Psoas muscle (tissue), 8 donors: ENCODE results near the gene TMEM50B. TPM values are rescaled to one million over a fixed set of nuclear protein-coding genes. Genes with fewer than 3 reads are reported as not detected.

Experiments used
- ATAC-seq, 4 donors: fragments of 200-7000 bp; cut with Tn5 transposase; one replicate each; pipeline ENCODE4 v1.9.1; 2020; ENCODE audit warnings: moderate library complexity in 3 of 4, mild to moderate bottlenecking in 2 of 4
- DNase-seq, 2 donors: peaks; one replicate each; pipeline ENCODE4 v3.0.0-alpha.2; 2020
- H3K27ac ChIP-seq: fragments of 200-600 bp; one replicate; pipeline ENCODE4 v1.8.0; 2022
- H3K27me3 ChIP-seq, 3 donors: fragments of 200-600 bp in 1 of 3; one replicate each; pipeline versions ENCODE4 v1.6.1 to v1.8.0; 2013 to 2022; ENCODE audit warnings: low read length in 2 of 3, mild to moderate bottlenecking in 2 of 3, moderate library complexity in 1 of 3; ENCODE audit not compliant: insufficient read depth in 3 of 3
- H3K36me3 ChIP-seq, 2 donors: fragments of 200-600 bp in 1 of 2; one replicate each; pipeline versions ENCODE4 v1.6.1 to v1.8.0; 2013 to 2022; ENCODE audit warnings: low read depth in 1 of 2, mild to moderate bottlenecking in 1 of 2, moderate library complexity in 1 of 2; ENCODE audit not compliant: insufficient read depth in 1 of 2
- H3K4me1 ChIP-seq: fragments of 200-600 bp; one replicate; pipeline ENCODE4 v1.8.0; 2022
- H3K4me3 ChIP-seq: fragments of 200-600 bp; one replicate; pipeline ENCODE4 v1.8.0; 2022; ENCODE audit warnings: mild to moderate bottlenecking
- H3K9me3 ChIP-seq: fragments of 200-600 bp; one replicate; pipeline ENCODE4 v1.8.0; 2022
- CTCF ChIP-seq: fragments of 200-600 bp; IDR thresholded peaks from one replicate; pipeline ENCODE4 v1.8.0; 2022; ENCODE audit warnings: antibody characterized with exemption
- WGBS, 3 donors: extraction: QIAGEN DNeasy Blood & Tissue Kit; methylation state at CpG; one replicate each; pipeline versions ENCODE4 v1.1.6 to v1.1.7; 2013; 5-methylcytosine and 5-hydroxymethylcytosine counted together
- intact Hi-C, 2 donors: fragments of 100-400 bp; cut with DNase I; formaldehyde crosslinking; loops; one replicate each; pipeline versions ENCODE4 v1.11.0 to v1.14.2; 2022
- polyA plus RNA-seq, 3 donors: library from polyadenylated mRNA; stranded (reverse); fragments of 200-250 nt; gene quantifications; one replicate each; pipeline ENCODE4 v1.2.3, GENCODE V29; 2013
- total RNA-seq, 4 donors: library from RNA; stranded (reverse); fragmentation: NEBNext Ultra II Directional in 2 of 4; extraction: Animal tissue kit (Norgen Biotek cat#: 25700) in 2 of 4; gene quantifications; one replicate each; pipeline versions ENCODE4 v1.2.1 to v1.2.4, GENCODE V29; 2021 to 2023
- donor health status: healthy with polysubstance abuse.
- donor health status: DM: no; HTN: no; CAD: no; lungs with moderate emphysema.
- donor health status: Bipolar disorder and iron deficiency.
- donor health status: healthy.
- donor health status: DM: yes; HTN: yes; CAD: no.
- donor health status: DM: no; HTN: no; CAD: no.
- donor health status: DM: no; HTN: no; CAD: no.
- donor health status: DM: yes; HTN: yes; CAD: no.

The TMEM50B gene
- total and polyA plus RNA-seq, 7 donors = 16.0 to 42.6 (median 20.9) TPM

DNA sequence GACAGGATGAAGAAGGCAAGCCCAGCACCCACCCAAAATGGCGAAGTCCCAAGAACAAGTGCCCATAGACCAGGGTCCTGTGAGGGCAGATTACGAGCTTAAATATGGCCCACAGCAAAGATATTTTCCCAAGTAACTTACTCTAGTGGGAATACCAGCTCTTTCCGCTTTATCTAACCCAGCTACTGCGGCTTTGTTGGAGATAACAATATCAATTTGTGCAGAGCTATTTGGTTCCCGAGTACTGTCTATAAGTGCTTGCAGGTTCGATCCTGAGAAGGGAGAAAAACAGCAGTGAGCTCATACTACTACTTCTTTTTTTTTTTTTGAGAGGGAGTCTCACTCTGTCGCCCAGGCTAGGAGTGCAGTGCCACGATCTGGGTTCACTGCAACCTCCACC is 26.1 kb upstream of the TMEM50B start:
- 97 to 98% (median 97%) methylated on average over 8 of the region's 8 CpGs for WGBS, 3 donors
- no peaks in the 10 kb centered on the region for H3K9me3 ChIP-seq
- no peak overlapping the region for H3K4me3 ChIP-seq
- H3K4me1 ChIP-seq = no peaks in the 10 kb centered on the region
- TF ChIP-seq CTCF = no peak
- no peak overlapping the region for H3K27ac ChIP-seq
- H3K36me3 ChIP-seq = peaks cover 4 to 73% of the 10 kb centered on the region in 2 donors
- intact Hi-C loops = no loop called here
- H3K27me3 ChIP-seq = no peaks in the 10 kb centered on the region
- DNase-seq (no peak), ATAC-seq (no peak)

- no peak for TF ChIP-seq CTCF
- Histone ChIP-seq H3K4me1 (no peaks in the 10 kb centered on the region), H3K4me3 (no peak overlapping the region), H3K36me3 (no peaks in the 10 kb centered on the region), H3K9me3 (no peaks in the 10 kb centered on the region), H3K27ac (no peak overlapping the region), H3K27me3 (no peaks in the 10 kb centered on the region)
- 50 to 61% (median 50%) methylated on average over 7 of the region's 7 CpGs for WGBS, 3 donors
- intact Hi-C loops = no loop called here
- no peak for DNase-seq
- ATAC-seq = no peak
Measured at GRCh38 chr21:33496345-33496744, 16.6 kb upstream of the TMEM50B start.

DNA sequence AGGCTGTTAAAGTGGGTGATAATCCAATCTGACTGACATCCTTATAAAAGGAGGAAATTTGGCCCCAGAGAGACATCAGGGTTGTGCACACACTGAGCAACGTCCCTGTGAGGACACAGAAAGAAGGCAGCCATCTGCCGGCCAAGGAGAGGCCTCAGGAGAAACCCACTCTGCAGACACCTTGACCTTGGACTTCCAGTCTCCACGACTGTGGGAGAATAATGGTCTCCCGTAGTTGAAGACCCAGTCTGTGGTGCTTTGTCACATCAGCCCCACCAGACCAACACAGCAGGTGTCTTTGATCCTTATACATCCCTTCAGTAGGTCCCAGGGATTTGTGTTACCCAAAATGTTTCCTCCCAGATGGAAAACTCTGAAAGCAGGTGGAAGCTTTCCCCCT is 16.0 kb upstream of the TMEM50B start:
- H3K27ac ChIP-seq = no peak overlapping the region
- intact Hi-C loops = no loop called here
- no peak for TF ChIP-seq CTCF
- H3K4me3 ChIP-seq = no peak overlapping the region
- no peaks in the 10 kb centered on the region for H3K4me1 ChIP-seq
- ATAC-seq (no peak), DNase-seq (no peak)
- H3K27me3 ChIP-seq = no peaks in the 10 kb centered on the region
- no peaks in the 10 kb centered on the region for H3K9me3 ChIP-seq
- no peaks in the 10 kb centered on the region for H3K36me3 ChIP-seq
- WGBS, 3 donors = 36 to 44% (median 40%) methylated on average over 4 of the region's 4 CpGs

- no peak overlapping the region for H3K4me3 ChIP-seq
- H3K4me1 ChIP-seq = no peaks in the 10 kb centered on the region
- H3K36me3 ChIP-seq = peaks cover 0 to 7% of the 10 kb centered on the region in 2 donors
- no peak overlapping the region for H3K27ac ChIP-seq
- no peak for ATAC-seq
- H3K27me3 ChIP-seq = no peaks in the 10 kb centered on the region
- TF ChIP-seq CTCF = no peak
- intact Hi-C loops = no loop called here
- WGBS, 3 donors = 83 to 89% (median 88%) methylated on average over 3 of the region's 3 CpGs
- DNase-seq = no peak
- H3K9me3 ChIP-seq = no peaks in the 10 kb centered on the region
Measured at GRCh38 chr21:33493756-33494155, 14.0 kb upstream of the TMEM50B start.

DNA sequence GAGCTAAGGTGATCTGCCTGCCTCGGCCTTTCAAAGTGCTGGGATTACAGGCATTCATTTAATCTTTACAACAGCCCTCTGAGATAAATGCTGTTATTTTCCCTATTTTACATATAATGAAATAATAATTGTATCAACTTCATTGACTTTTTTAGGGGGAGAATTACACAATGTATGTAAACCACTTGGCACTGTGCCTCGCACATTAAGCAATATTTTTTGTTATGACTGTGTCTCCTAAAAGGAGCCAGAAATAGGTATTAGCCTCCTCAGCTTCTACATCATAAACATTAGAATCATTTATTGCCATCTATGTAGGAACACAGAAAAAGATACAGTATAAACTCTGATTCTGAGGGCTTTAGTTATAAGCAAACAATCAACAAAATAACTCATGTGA is 12.8 kb upstream of the TMEM50B start:
- no peaks in the 10 kb centered on the region for H3K9me3 ChIP-seq
- peaks cover 0 to 15% of the 10 kb centered on the region in 2 donors for H3K36me3 ChIP-seq
- H3K27ac ChIP-seq = no peak overlapping the region
- 62 to 72% (median 65%) methylated on average over 2 of the region's 2 CpGs for WGBS, 3 donors
- ATAC-seq (no peak), DNase-seq (no peak)
- no peaks in the 10 kb centered on the region for H3K4me1 ChIP-seq
- no peak overlapping the region for H3K4me3 ChIP-seq
- no peaks in the 10 kb centered on the region for H3K27me3 ChIP-seq
- intact Hi-C loops = no loop called here
- no peak for TF ChIP-seq CTCF
